Colonic mucosa (tissue), 4 donors: ENCODE results near the gene TLE7. TPM values are rescaled to one million over a fixed set of nuclear protein-coding genes. Genes with fewer than 3 reads are reported as not detected.

ENCODE experiments used
- DNase-seq: peaks from one replicate; pipeline ENCODE4 v3.0.0-alpha.2; 2020
- H3K27ac ChIP-seq: fragments of 200-600 bp; one replicate; pipeline ENCODE4 v1.8.0; 2021
- H3K27me3 ChIP-seq: fragments of 200-600 bp; one replicate; pipeline ENCODE4 v1.8.0; 2021
- H3K36me3 ChIP-seq: fragments of 200-600 bp; one replicate; pipeline ENCODE4 v1.8.0; 2021
- H3K4me1 ChIP-seq: fragments of 200-600 bp; one replicate; pipeline ENCODE4 v1.8.0; 2021; ENCODE audit warnings: mild to moderate bottlenecking
- H3K4me3 ChIP-seq: fragments of 200-600 bp; one replicate; pipeline ENCODE4 v1.8.0; 2021
- H3K9ac ChIP-seq, 2 donors: one replicate each; pipeline ENCODE4 v1.7.0; 2013; ENCODE audit warnings: control low read depth in 2 of 2, low read depth in 2 of 2, low read length in 2 of 2
- H3K9me3 ChIP-seq: fragments of 200-600 bp; one replicate; pipeline ENCODE4 v1.8.0; 2021
- CTCF ChIP-seq: fragments of 200-600 bp; IDR thresholded peaks from one replicate; pipeline ENCODE4 v1.8.0; 2022; ENCODE audit warnings: antibody characterized with exemption, mild to moderate bottlenecking
- intact Hi-C: fragments of 100-400 bp; cut with DNase I; formaldehyde crosslinking; loops from one replicate; pipeline ENCODE4 v1.14.1; 2022
- total RNA-seq, 2 donors: library from RNA; stranded (reverse); fragmentation: NEBNext Ultra II Directional in 1 of 2; extraction: Animal tissue kit (Norgen Biotek cat#: 25700) in 1 of 2; gene quantifications; one replicate each; pipeline ENCODE4 v1.2.1, GENCODE V29; 2021
- donor health status: healthy.
- donor health status: DM: no; HTN: no; CAD: no.
- donor health status: DM: no; HTN: no; CAD: no.

Gene TLE7
- total RNA-seq, 2 donors from 2014 or later: not detected

- TF ChIP-seq CTCF: no peak
- intact Hi-C loops: no loop called here
- no peak for DNase-seq
Measured at GRCh38 chr16:71482569-71482968, 40.7 kb upstream of the TLE7 start.

GRCh38 chr16:71480956-71481355 is 39.1 kb upstream of the TLE7 start:
- Histone ChIP-seq H3K4me1 (peaks cover 5% of the 10 kb centered on the region), H3K9me3 (no peaks in the 10 kb centered on the region), H3K27ac (no peak overlapping the region), H3K4me3 (no peak overlapping the region), H3K9ac (no peak overlapping the region), H3K36me3 (no peaks in the 10 kb centered on the region), H3K27me3 (no peaks in the 10 kb centered on the region)
- no peak for TF ChIP-seq CTCF
- DNase-seq: no peak
- intact Hi-C loops: no loop called here

More at GRCh38 chr16:71482569-71482968, 40.7 kb upstream of the TLE7 start:
- Histone ChIP-seq H3K4me3 (no peak overlapping the region), H3K4me1 (peaks cover 5% of the 10 kb centered on the region), H3K27me3 (no peaks in the 10 kb centered on the region), H3K9ac (no peak overlapping the region), H3K36me3 (no peaks in the 10 kb centered on the region), H3K27ac (no peak overlapping the region), H3K9me3 (no peaks in the 10 kb centered on the region)

GRCh38 chr16:71479420-71479819 is 37.6 kb upstream of the TLE7 start:
- no peak overlapping the region for H3K27ac ChIP-seq
- DNase-seq: no peak
- peak; percentile 33 for TF ChIP-seq CTCF
- no peaks in the 10 kb centered on the region for H3K9me3 ChIP-seq
- H3K27me3 ChIP-seq: no peaks in the 10 kb centered on the region
- no peaks in the 10 kb centered on the region for H3K36me3 ChIP-seq
- peaks cover 5% of the 10 kb centered on the region for H3K4me1 ChIP-seq
- no peak overlapping the region for H3K9ac ChIP-seq
- no peak overlapping the region for H3K4me3 ChIP-seq
- intact Hi-C loops: no loop called here

GRCh38 chr16:71476457-71477124 is 34.7 kb upstream of the TLE7 start:
- TF ChIP-seq CTCF: no peak
- DNase-seq: no peak
- H3K27ac ChIP-seq: no peak overlapping the region
- H3K4me1 ChIP-seq: no peaks in the 10 kb centered on the region
- H3K9ac ChIP-seq: no peak overlapping the region
- H3K9me3 ChIP-seq: no peaks in the 10 kb centered on the region
- no peaks in the 10 kb centered on the region for H3K27me3 ChIP-seq
- no peaks in the 10 kb centered on the region for H3K36me3 ChIP-seq
- H3K4me3 ChIP-seq: no peak overlapping the region
- intact Hi-C loops: no loop called here

- no peak for TF ChIP-seq CTCF
- H3K27me3 ChIP-seq: no peaks in the 10 kb centered on the region
- no peaks in the 10 kb centered on the region for H3K4me1 ChIP-seq
- H3K36me3 ChIP-seq: no peaks in the 10 kb centered on the region
- no peak overlapping the region for H3K9ac ChIP-seq
- H3K27ac ChIP-seq: no peak overlapping the region
- DNase-seq: no peak
- intact Hi-C loops: no loop called here
- no peak overlapping the region for H3K4me3 ChIP-seq
- no peaks in the 10 kb centered on the region for H3K9me3 ChIP-seq
Measured at GRCh38 chr16:71474864-71475263, 33.0 kb upstream of the TLE7 start.
